Neuronal stem cell (in vitro differentiated cells): ENCODE measurements around the gene NFX1.

Experiments
- DNase-seq: peaks from one replicate; pipeline ENCODE4 v3.0.0-alpha.2; 2013; ENCODE audit warnings: low spot score
- H2AFZ ChIP-seq: one replicate; pipeline ENCODE4 v1.6.1; 2013; ENCODE audit warnings: mild to moderate bottlenecking, low read length, inconsistent platforms
- H2AK5ac ChIP-seq: 2 replicates; pipeline ENCODE4 v1.6.1; 2013; ENCODE audit warnings: low read depth, mild to moderate bottlenecking, inconsistent platforms, low read length, moderate library complexity, mixed read lengths
- H2BK120ac ChIP-seq: 2 replicates; pipeline ENCODE4 v1.6.1; 2013; ENCODE audit warnings: low read depth, mild to moderate bottlenecking, inconsistent platforms, low read length, moderate library complexity, mixed read lengths
- H2BK12ac ChIP-seq: one replicate; pipeline ENCODE4 v1.6.1; 2013; ENCODE audit warnings: low read length, inconsistent platforms
- H2BK15ac ChIP-seq: 2 replicates; pipeline ENCODE4 v1.6.1; 2013; ENCODE audit warnings: mild to moderate bottlenecking, low read length, inconsistent platforms, mixed read lengths
- H2BK5ac ChIP-seq: one replicate; pipeline ENCODE4 v1.6.1; 2013; ENCODE audit warnings: inconsistent platforms, mild to moderate bottlenecking, low read length, moderate library complexity
- H3K14ac ChIP-seq: one replicate; pipeline ENCODE4 v1.6.1; 2013; ENCODE audit warnings: low read length, inconsistent platforms
- H3K18ac ChIP-seq: 2 replicates; pipeline ENCODE4 v1.6.1; 2013; ENCODE audit warnings: low read length, inconsistent platforms
- H3K23ac ChIP-seq: 2 replicates; pipeline ENCODE4 v1.6.1; 2013; ENCODE audit warnings: low read depth, mild to moderate bottlenecking, mixed read lengths, low read length, inconsistent platforms; ENCODE audit not compliant: poor library complexity
- H3K27ac ChIP-seq: replicated peaks from 3 replicates; pipeline ENCODE4 v1.5.1; 2013; ENCODE audit warnings: low read length, inconsistent platforms
- H3K27me3 ChIP-seq, 3 experiments: 2 replicates each; pipeline ENCODE4 v1.6.1; 2013; ENCODE audit warnings: low read length in 3 of 3, mild to moderate bottlenecking in 2 of 3, inconsistent platforms in 1 of 3, low read depth in 1 of 3, mixed read lengths in 1 of 3, moderate library complexity in 1 of 3; ENCODE audit not compliant: control insufficient read depth in 3 of 3, insufficient read depth in 3 of 3
- H3K36me3 ChIP-seq, 2 donors: replicated peaks in 1 of 2; 2 replicates each; pipeline ENCODE4 v1.6.1; 2013; ENCODE audit warnings: low read length in 2 of 2; ENCODE audit not compliant: control insufficient read depth in 2 of 2, insufficient read depth in 2 of 2
- H3K4ac ChIP-seq: 2 replicates; pipeline ENCODE4 v1.6.1; 2013; ENCODE audit warnings: inconsistent platforms, mild to moderate bottlenecking, low read length, moderate library complexity
- H3K4me1 ChIP-seq, 2 donors: 1 replicate in 1 of 2; 2 replicates in 1 of 2; pipeline ENCODE4 v1.6.1; 2013; ENCODE audit warnings: low read length in 2 of 2, low read depth in 1 of 2; ENCODE audit not compliant: control insufficient read depth in 2 of 2, insufficient read depth in 1 of 2
- H3K4me2 ChIP-seq: one replicate; pipeline ENCODE4 v1.6.1; 2013; ENCODE audit warnings: mild to moderate bottlenecking, low read length, inconsistent platforms; ENCODE audit not compliant: insufficient read depth, poor library complexity, severe bottlenecking
- H3K4me3 ChIP-seq, 2 donors: 2 replicates each; pipeline ENCODE4 v1.5.1; 2013; ENCODE audit warnings: low read length in 2 of 2, mild to moderate bottlenecking in 2 of 2, inconsistent platforms in 1 of 2, moderate library complexity in 1 of 2
- H3K79me1 ChIP-seq: one replicate; pipeline ENCODE4 v1.6.1; 2013; ENCODE audit warnings: low read depth, mild to moderate bottlenecking, inconsistent platforms, low read length, moderate library complexity
- H3K9ac ChIP-seq: one replicate; pipeline ENCODE4 v1.6.1; 2013; ENCODE audit warnings: mild to moderate bottlenecking, low read depth, low read length, inconsistent platforms; ENCODE audit not compliant: poor library complexity
- H3K9me3 ChIP-seq, 2 donors: replicated peaks in 1 of 2; 2 replicates each; pipeline versions ENCODE3 to v1.6.1; 2013; ENCODE audit warnings: low read length in 2 of 2, mild to moderate bottlenecking in 2 of 2, inconsistent platforms in 1 of 2, low read depth in 1 of 2, mixed read lengths in 1 of 2, moderate library complexity in 1 of 2; ENCODE audit not compliant: control insufficient read depth in 2 of 2, insufficient read depth in 1 of 2
- H4K8ac ChIP-seq: one replicate; pipeline ENCODE4 v1.6.1; 2013; ENCODE audit warnings: low read depth, mild to moderate bottlenecking, inconsistent platforms, low read length, moderate library complexity
- H4K91ac ChIP-seq: one replicate; pipeline ENCODE4 v1.6.1; 2013; ENCODE audit warnings: low read length, low read depth, mild to moderate bottlenecking, inconsistent platforms; ENCODE audit not compliant: poor library complexity
- WGBS, 2 donors: extraction: QIAGEN DNeasy Blood & Tissue Kit; methylation state at CpG; one replicate each; pipeline ENCODE4 v1.1.7; 2013; ENCODE audit warnings: missing lambda C conversion rate in 2 of 2, mixed read lengths in 1 of 2; ENCODE audit not compliant: insufficient read length in 2 of 2, insufficient replicate concordance in 1 of 2; ENCODE audit errors: extremely low coverage in 2 of 2; 5-methylcytosine and 5-hydroxymethylcytosine counted together

Gene NFX1

GRCh38 chr9:33255471-33255870, 34.8 kb upstream of the NFX1 start:
- H3K14ac ChIP-seq, result no peak overlapping the region
- no peak overlapping the region for H3K18ac ChIP-seq
- DNase-seq, result no peak
- no peaks in the 10 kb centered on the region for H3K79me1 ChIP-seq
- H3K4me1 ChIP-seq, result no peaks in the 10 kb centered on the region
- no peak overlapping the region for H2BK12ac ChIP-seq
- no peak overlapping the region for H3K4ac ChIP-seq
- no peak overlapping the region for H4K8ac ChIP-seq
- no peak overlapping the region for H3K9ac ChIP-seq
- no peak overlapping the region for H2BK5ac ChIP-seq
- H3K36me3 ChIP-seq, result peaks cover 43 to 86% of the 10 kb centered on the region in 2 donors
- no peak overlapping the region for H3K4me2 ChIP-seq
- H4K91ac ChIP-seq, result no peak overlapping the region
- H3K27ac ChIP-seq, result no peak overlapping the region
- no peak overlapping the region for H2BK120ac ChIP-seq
- no peak overlapping the region for H2AFZ ChIP-seq
- H2AK5ac ChIP-seq, result no peak overlapping the region
- 100% methylated on average over 1 of the region's 4 CpGs for WGBS, 2 donors
- H3K4me3 ChIP-seq, result no peak overlapping the region
- H3K23ac ChIP-seq, result no peak overlapping the region
- H3K9me3 ChIP-seq, result no peaks in the 10 kb centered on the region
- no peaks in the 10 kb centered on the region for H3K27me3 ChIP-seq
- H2BK15ac ChIP-seq, result no peak overlapping the region

- no peak overlapping the region for H2BK15ac ChIP-seq
- no peak overlapping the region for H3K14ac ChIP-seq
- H3K9ac ChIP-seq, result no peak overlapping the region
- no peak overlapping the region for H3K4ac ChIP-seq
- H3K27me3 ChIP-seq, result no peaks in the 10 kb centered on the region
- no peak overlapping the region for H2BK120ac ChIP-seq
- no peak overlapping the region for H2BK12ac ChIP-seq
- H3K27ac ChIP-seq, result no peak overlapping the region
- no peaks in the 10 kb centered on the region for H3K4me1 ChIP-seq
- H3K79me1 ChIP-seq, result no peaks in the 10 kb centered on the region
- no peak overlapping the region for H2AK5ac ChIP-seq
- H3K9me3 ChIP-seq, result no peaks in the 10 kb centered on the region
- no peak overlapping the region for H4K91ac ChIP-seq
- no peak overlapping the region for H2BK5ac ChIP-seq
- no peak overlapping the region for H3K18ac ChIP-seq
- H3K4me3 ChIP-seq, result no peak overlapping the region
- H3K36me3 ChIP-seq, result peaks cover 43 to 91% of the 10 kb centered on the region in 2 donors
- no peak overlapping the region for H2AFZ ChIP-seq
- H3K4me2 ChIP-seq, result no peak overlapping the region
- no peak overlapping the region for H3K23ac ChIP-seq
- WGBS, 2 donors, result no CpG with 5 or more reads among the region's 2 CpGs
- no peak for DNase-seq
- H4K8ac ChIP-seq, result no peak overlapping the region
These were observed 34.1 kb upstream of the NFX1 start for GRCh38 chr9:33256236-33256635.

GRCh38 chr9:33257276-33257675, 33.0 kb upstream of the NFX1 start:
- H3K36me3 ChIP-seq, result peaks cover 46 to 99% of the 10 kb centered on the region in 2 donors
- WGBS, 2 donors, result no CpG with 5 or more reads among the region's 4 CpGs
- H4K8ac ChIP-seq, result no peak overlapping the region

GRCh38 chr9:33260372-33260771, 29.9 kb upstream of the NFX1 start:
- H3K36me3 ChIP-seq, result peaks cover 32 to 73% of the 10 kb centered on the region in 2 donors
- H2BK15ac ChIP-seq, result no peak overlapping the region

More at GRCh38 chr9:33257276-33257675, 33.0 kb upstream of the NFX1 start:
- H3K4me3 ChIP-seq, result no peak overlapping the region
- no peak for DNase-seq
- no peak overlapping the region for H3K9ac ChIP-seq
- no peak overlapping the region for H3K14ac ChIP-seq
- no peak overlapping the region for H2BK120ac ChIP-seq
- no peak overlapping the region for H2BK5ac ChIP-seq
- no peak overlapping the region for H3K4me2 ChIP-seq
- no peak overlapping the region for H3K27ac ChIP-seq
- H3K27me3 ChIP-seq, result no peaks in the 10 kb centered on the region
- no peak overlapping the region for H2AFZ ChIP-seq
- H4K91ac ChIP-seq, result no peak overlapping the region
- no peak overlapping the region for H2BK12ac ChIP-seq
- H2BK15ac ChIP-seq, result no peak overlapping the region
- H3K18ac ChIP-seq, result no peak overlapping the region
- H3K9me3 ChIP-seq, result no peaks in the 10 kb centered on the region
- no peak overlapping the region for H3K4ac ChIP-seq
- no peaks in the 10 kb centered on the region for H3K4me1 ChIP-seq
- no peaks in the 10 kb centered on the region for H3K79me1 ChIP-seq
- no peak overlapping the region for H2AK5ac ChIP-seq
- H3K23ac ChIP-seq, result no peak overlapping the region

More at GRCh38 chr9:33260372-33260771, 29.9 kb upstream of the NFX1 start:
- Histone ChIP-seq H3K4me3 (no peak overlapping the region), H3K4ac (no peak overlapping the region), H2AFZ (no peak overlapping the region), H3K14ac (no peak overlapping the region), H3K23ac (no peak overlapping the region), H2BK12ac (no peak overlapping the region), H3K9ac (no peak overlapping the region), H3K27me3 (no peaks in the 10 kb centered on the region), H2AK5ac (no peak overlapping the region), H3K27ac (no peak overlapping the region), H2BK5ac (no peak overlapping the region), H2BK120ac (no peak overlapping the region), H4K91ac (no peak overlapping the region), H3K79me1 (peaks cover 8% of the 10 kb centered on the region), H3K4me2 (no peak overlapping the region), H3K4me1 (peaks cover 5 to 9% of the 10 kb centered on the region in 2 donors), H4K8ac (no peak overlapping the region), H3K18ac (no peak overlapping the region), H3K9me3 (no peaks in the 10 kb centered on the region)
- no CpG with 5 or more reads among the region's 1 CpG for WGBS, 2 donors
- DNase-seq, result no peak
